CD4-positive, alpha-beta T cell (primary cell): ENCODE measurements around the gene WDR5. TPM values are rescaled to one million over a fixed set of nuclear protein-coding genes. Genes with fewer than 3 reads are reported as not detected.

Source experiments
- ATAC-seq: fragments of 200-7000 bp; cut with Tn5 transposase; one replicate; pipeline ENCODE4 v1.10.0; 2022; ENCODE audit warnings: mild to moderate bottlenecking; ENCODE audit not compliant: poor library complexity
- CTCF ChIA-PET: fragments of 350-600 bp; sonication (Branson Sonifier 250); formaldehyde crosslinking; loops from one replicate; lab custom pipeline; 2021; ENCODE audit warnings: antibody characterized with exemption, inconsistent platforms; lab: Charles Lee
- POLR2A ChIA-PET: fragments of 350-600 bp; sonication (Branson Sonifier 250); formaldehyde crosslinking; loops from one replicate; lab custom pipeline; 2021; ENCODE audit warnings: antibody characterized with exemption, inconsistent platforms; lab: Charles Lee
- DNase-seq, 14 experiments: peaks; one replicate each; pipeline ENCODE4 v3.0.0-alpha.2; 2013 to 2020; ENCODE audit warnings: mixed read lengths in 2 of 14
- H3K27ac ChIP-seq, 2 donors: one replicate each; pipeline versions ENCODE4 v1.5.1 to v1.7.0; 2013; ENCODE audit warnings: low read length in 2 of 2, low read depth in 1 of 2, mild to moderate bottlenecking in 1 of 2
- H3K27me3 ChIP-seq, 2 experiments: 1 replicate in 1 of 2; 2 replicates in 1 of 2; pipeline versions ENCODE4 v1.6.1 to v1.7.0; 2013; ENCODE audit warnings: low read length in 2 of 2, control low read depth in 1 of 2, mild to moderate bottlenecking in 1 of 2, moderate library complexity in 1 of 2; ENCODE audit not compliant: insufficient read depth in 2 of 2, control insufficient read depth in 1 of 2
- H3K36me3 ChIP-seq: one replicate; pipeline ENCODE4 v1.6.1; 2013; ENCODE audit warnings: low read length, control low read depth; ENCODE audit not compliant: insufficient read depth
- H3K4me1 ChIP-seq: one replicate; pipeline ENCODE4 v1.6.1; 2013; ENCODE audit warnings: low read length, control low read depth; ENCODE audit not compliant: insufficient read depth
- H3K4me3 ChIP-seq: one replicate; pipeline ENCODE4 v1.5.1; 2013; ENCODE audit warnings: mild to moderate bottlenecking, low read length, moderate library complexity
- H3K9me3 ChIP-seq, 2 experiments: 1 replicate in 1 of 2; 2 replicates in 1 of 2; pipeline versions ENCODE4 v1.6.1 to v1.7.0; 2013; ENCODE audit warnings: low read length in 2 of 2, mild to moderate bottlenecking in 2 of 2, control low read depth in 1 of 2, moderate library complexity in 1 of 2; ENCODE audit not compliant: control insufficient read depth in 1 of 2, insufficient read depth in 1 of 2
- H3K27ac Mint-ChIP-seq: one replicate; pipeline ENCODE4 v1.8.0; 2020; ENCODE audit warnings: mixed read lengths
- H3K27me3 Mint-ChIP-seq: one replicate; pipeline ENCODE4 v1.8.0; 2021; ENCODE audit warnings: mixed read lengths
- H3K36me3 Mint-ChIP-seq: one replicate; pipeline ENCODE4 v1.8.0; 2021; ENCODE audit warnings: low read depth, mixed read lengths
- H3K4me1 Mint-ChIP-seq: one replicate; pipeline ENCODE4 v1.8.0; 2021; ENCODE audit warnings: low read depth, mixed read lengths
- H3K4me3 Mint-ChIP-seq: one replicate; pipeline ENCODE4 v1.8.0; 2020; ENCODE audit warnings: mild to moderate bottlenecking, mixed read lengths
- H3K9me3 Mint-ChIP-seq: one replicate; pipeline ENCODE4 v1.8.0; 2020; ENCODE audit warnings: mixed read lengths
- CTCF ChIP-seq: fragments of 200-600 bp; IDR thresholded peaks from one replicate; pipeline ENCODE4 v1.8.0; 2022; ENCODE audit warnings: antibody characterized with exemption, mild to moderate bottlenecking
- intact Hi-C, 2 experiments: fragments of 100-400 bp; cut with DNase I in 1 of 2; cut with micrococcal nuclease in 1 of 2; formaldehyde crosslinking; loops; one replicate each; pipeline versions ENCODE4 v1.15.1 to v1.9.0; 2023 to 2025; cut with DNase I, micrococcal nuclease
- total RNA-seq, 174 experiments: library from RNA in 2 of 174; stranded (reverse) in 2 of 174; gene quantifications; one replicate each; pipeline ENCODE4 v1.2.3 and lab custom pipeline; 2021 to 2026

The WDR5 gene
- total RNA-seq, 2 experiments from 2014 or later, result 14.9 to 16.9 TPM

- H3K4me3 Mint-ChIP-seq, result no peak overlapping the region
- peaks cover 18% of the 10 kb centered on the region for H3K4me1 Mint-ChIP-seq
- H3K27me3 Mint-ChIP-seq, result no peaks in the 10 kb centered on the region
- H3K4me3 ChIP-seq, result no peak overlapping the region
- no peak overlapping the region for H3K27ac ChIP-seq
- no peak overlapping the region for H3K27ac Mint-ChIP-seq
- TF ChIP-seq CTCF, result no peak
- peaks cover 22% of the 10 kb centered on the region for H3K4me1 ChIP-seq
- H3K36me3 ChIP-seq, result no peaks in the 10 kb centered on the region
- no peaks in the 10 kb centered on the region for H3K27me3 ChIP-seq
- intact Hi-C loops, result no loop called here
- ATAC-seq, result no peak
- H3K36me3 Mint-ChIP-seq, result no peaks in the 10 kb centered on the region
- DNase-seq, result no peak
- no peaks in the 10 kb centered on the region for H3K9me3 ChIP-seq
- no peaks in the 10 kb centered on the region for H3K9me3 Mint-ChIP-seq
- ChIA-PET POLR2A (no interaction called here), CTCF (no interaction called here)
Measured at GRCh38 chr9:134189470-134190231, 53.8 kb downstream of the WDR5 start.

- CTCF ChIA-PET, result interaction anchor here (0.7 kb wide), 1 partner anchor 13 kb away, joined by 3 read pairs; no protein-coding TSS in a partner anchor
- Histone ChIP-seq H3K4me3 (no peak overlapping the region), H3K9me3 (no peaks in the 10 kb centered on the region), H3K27me3 (no peaks in the 10 kb centered on the region), H3K27ac (no peak overlapping the region), H3K36me3 (no peaks in the 10 kb centered on the region), H3K4me1 (peaks cover 24% of the 10 kb centered on the region)
- H3K27me3 Mint-ChIP-seq, result no peaks in the 10 kb centered on the region
- POLR2A ChIA-PET, result no interaction called here
- no peaks in the 10 kb centered on the region for H3K9me3 Mint-ChIP-seq
- H3K36me3 Mint-ChIP-seq, result no peaks in the 10 kb centered on the region
- H3K4me1 Mint-ChIP-seq, result peaks cover 20% of the 10 kb centered on the region
- no peak overlapping the region for H3K27ac Mint-ChIP-seq
- H3K4me3 Mint-ChIP-seq, result no peak overlapping the region
- no peak for ATAC-seq
- intact Hi-C loops, result no loop called here
- TF ChIP-seq CTCF, result no peak
- DNase-seq, result no peak
Measured at GRCh38 chr9:134190232-134191121, 54.6 kb downstream of the WDR5 start.

GRCh38 chr9:134191455-134192209 is 55.8 kb downstream of the WDR5 start:
- H3K4me1 Mint-ChIP-seq, result peaks cover 16% of the 10 kb centered on the region
- H3K27ac Mint-ChIP-seq, result no peak overlapping the region
- H3K27me3 ChIP-seq, result no peaks in the 10 kb centered on the region
- no peaks in the 10 kb centered on the region for H3K36me3 ChIP-seq
- H3K9me3 Mint-ChIP-seq, result no peaks in the 10 kb centered on the region
- ChIA-PET POLR2A (no interaction called here), CTCF (no interaction called here)
- H3K36me3 Mint-ChIP-seq, result no peaks in the 10 kb centered on the region
- H3K9me3 ChIP-seq, result no peaks in the 10 kb centered on the region
- intact Hi-C loops, result no loop called here
- H3K27me3 Mint-ChIP-seq, result no peaks in the 10 kb centered on the region
- TF ChIP-seq CTCF, result no peak
- H3K27ac ChIP-seq, result no peak overlapping the region
- DNase-seq (no peak), ATAC-seq (no peak)
- peaks cover 25% of the 10 kb centered on the region for H3K4me1 ChIP-seq
- no peak overlapping the region for H3K4me3 Mint-ChIP-seq
- no peak overlapping the region for H3K4me3 ChIP-seq
